Tibial nerve (tissue), 4 donors: ENCODE results near the gene FAM78B.

Experiments
- CTCF ChIP-seq, 5 experiments: fragments of 200-600 bp in 3 of 5; fragments of 450-650 bp in 2 of 5; sonication (generic) in 3 of 5; IDR thresholded peaks; one replicate each; pipeline ENCODE4 v1.5.1; 2016 to 2019; ENCODE audit warnings: antibody characterized with exemption in 5 of 5, mild to moderate bottlenecking in 3 of 5, moderate library complexity in 2 of 5
- EP300 ChIP-seq, 2 donors: sonication (generic); formaldehyde crosslinking; IDR thresholded peaks; one replicate each; pipeline ENCODE4 v1.6.1; 2017; ENCODE audit warnings: antibody characterized with exemption in 2 of 2, mild to moderate bottlenecking in 1 of 2
- POLR2A ChIP-seq, 2 donors: fragments of 450-650 bp; IDR thresholded peaks; one replicate each; pipeline ENCODE4 v1.6.1; 2017; ENCODE audit warnings: antibody characterized with exemption in 2 of 2, mild to moderate bottlenecking in 2 of 2, moderate library complexity in 2 of 2

- TF ChIP-seq CTCF (IDR thresholded peaks at IDR 0.05) = no peak
- no peak for TF ChIP-seq POLR2A (IDR thresholded peaks at IDR 0.05)
- TF ChIP-seq EP300 (IDR thresholded peaks at IDR 0.05) = no peak
These were observed 39.8 kb downstream of the FAM78B start for GRCh38 chr1:166127003-166127402.
